Panc1 (cell line): ENCODE results near the gene CORO1C.

ENCODE experiments used
- CTCF ChIP-seq: fragments of 450-650 bp; IDR thresholded peaks from 2 replicates; pipeline ENCODE4 v1.5.1; 2017; ENCODE audit warnings: mild to moderate bottlenecking
- REST ChIP-seq, 2 experiments: IDR thresholded peaks; 2 replicates each; pipeline ENCODE4 v1.6.1; 2011 to 2012; ENCODE audit warnings: low read depth in 2 of 2, control low read depth in 1 of 2, low read length in 1 of 2, mild to moderate bottlenecking in 1 of 2, moderate library complexity in 1 of 2; ENCODE audit not compliant: insufficient read depth in 1 of 2
- SIN3A ChIP-seq: IDR thresholded peaks from 2 replicates; pipeline ENCODE4 v1.6.1; 2012; ENCODE audit warnings: low read depth, mild to moderate bottlenecking, low read length, moderate library complexity, borderline replicate concordance; ENCODE audit not compliant: insufficient read depth
- TCF7L2 ChIP-seq: IDR thresholded peaks from 2 replicates; pipeline ENCODE4 v1.6.1; 2011; ENCODE audit warnings: mild to moderate bottlenecking, low read depth, low read length, inconsistent platforms

GRCh38 chr12:108618079-108618952, 113.0 kb downstream of the CORO1C start:
- TF ChIP-seq CTCF (peak; percentile 98), TCF7L2 (no peak), SIN3A (no peak), REST (IDR thresholded peaks at IDR 0.05; ENCODE audit: insufficient read depth in 1 of 2, low read depth in 2 of 2, low read length in 1 of 2) (no peak)
